Measurements from ENCODE around the gene DUOXA2.

DUOXA2 gene

DNA sequence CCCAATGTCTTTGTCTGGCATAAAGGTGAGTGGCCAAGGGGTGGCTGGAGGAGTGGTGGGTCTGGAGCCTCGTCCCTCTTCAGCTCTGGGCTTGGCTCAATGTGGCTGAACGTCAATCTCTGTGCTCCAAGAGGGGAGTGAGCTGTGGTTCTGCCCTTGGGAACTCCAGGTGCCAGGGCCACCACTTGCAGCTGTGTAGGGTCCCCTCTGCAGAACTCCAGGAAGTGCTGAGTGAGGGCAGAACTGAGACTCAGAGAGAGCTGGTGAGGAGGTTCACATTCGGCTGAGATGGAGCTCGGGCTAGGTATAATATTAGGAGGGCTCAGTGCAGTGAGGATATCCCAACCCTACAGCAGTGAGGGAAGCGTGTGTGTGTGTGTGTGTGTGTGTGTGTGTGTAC lies 27.3 kb downstream of the DUOXA2 start:
- Mint-ChIP-seq H3K27ac (no peak overlapping the region), H3K9me3 (no peaks in the 10 kb centered on the region), H3K4me3 (no peak overlapping the region), H3K27me3 (ENCODE audit: low read depth) (peaks cover 4% of the 10 kb centered on the region), H3K36me3 (ENCODE audit: low read depth) (no peaks in the 10 kb centered on the region), H3K4me1 (ENCODE audit: low read depth) (no peaks in the 10 kb centered on the region)
- DNase-seq (ENCODE audit: low spot score) = no peak

DNA sequence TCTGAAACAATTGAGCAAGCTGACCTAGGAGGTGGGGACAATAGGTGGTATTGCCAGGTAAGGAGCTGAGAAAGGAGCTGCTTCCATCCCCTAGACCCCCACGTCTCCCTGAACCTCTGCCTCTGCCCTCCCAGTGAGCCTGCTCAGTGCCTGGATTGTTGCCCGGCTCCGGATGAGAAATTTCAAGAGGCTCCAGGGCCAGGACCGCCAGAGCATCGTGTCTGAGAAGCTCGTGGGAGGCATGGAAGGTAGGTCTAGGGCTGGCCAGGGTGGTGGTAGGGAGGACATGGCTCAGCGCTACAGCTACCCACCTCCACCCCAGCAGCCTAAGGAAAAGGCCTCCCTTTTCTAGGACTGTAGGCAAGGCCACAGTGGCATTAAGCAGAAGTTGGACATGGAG lies 28.9 kb downstream of the DUOXA2 start:
- no peaks in the 10 kb centered on the region for H3K27me3 Mint-ChIP-seq (ENCODE audit: low read depth)
- no peaks in the 10 kb centered on the region for H3K4me1 Mint-ChIP-seq (ENCODE audit: low read depth)
- no peaks in the 10 kb centered on the region for H3K36me3 Mint-ChIP-seq (ENCODE audit: low read depth)
- no peak for DNase-seq (ENCODE audit: low spot score)
- no peaks in the 10 kb centered on the region for H3K9me3 Mint-ChIP-seq
- no peak overlapping the region for H3K4me3 Mint-ChIP-seq
- no peak overlapping the region for H3K27ac Mint-ChIP-seq

DNA sequence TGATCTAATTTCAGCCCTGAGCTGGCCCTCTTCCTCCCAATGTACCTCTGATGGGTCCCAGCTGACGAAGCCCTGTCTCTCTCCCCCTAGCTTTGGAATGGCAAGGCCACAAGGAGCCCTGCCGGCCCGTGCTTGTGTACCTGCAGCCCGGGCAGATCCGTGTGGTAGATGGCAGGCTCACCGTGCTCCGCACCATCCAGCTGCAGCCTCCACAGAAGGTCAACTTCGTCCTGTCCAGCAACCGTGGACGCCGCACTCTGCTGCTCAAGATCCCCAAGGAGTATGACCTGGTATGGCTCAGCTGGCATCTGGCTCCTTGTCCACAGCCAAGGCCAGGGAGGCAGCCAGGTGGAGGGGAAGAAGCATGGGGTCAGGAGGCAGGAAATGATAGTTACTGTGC lies 29.8 kb downstream of the DUOXA2 start:
- Mint-ChIP-seq H3K36me3 (ENCODE audit: low read depth) (no peaks in the 10 kb centered on the region), H3K4me1 (ENCODE audit: low read depth) (no peaks in the 10 kb centered on the region), H3K9me3 (no peaks in the 10 kb centered on the region), H3K4me3 (no peak overlapping the region), H3K27me3 (ENCODE audit: low read depth) (no peaks in the 10 kb centered on the region), H3K27ac (no peak overlapping the region)
- no peak for DNase-seq (ENCODE audit: low spot score)

DNA sequence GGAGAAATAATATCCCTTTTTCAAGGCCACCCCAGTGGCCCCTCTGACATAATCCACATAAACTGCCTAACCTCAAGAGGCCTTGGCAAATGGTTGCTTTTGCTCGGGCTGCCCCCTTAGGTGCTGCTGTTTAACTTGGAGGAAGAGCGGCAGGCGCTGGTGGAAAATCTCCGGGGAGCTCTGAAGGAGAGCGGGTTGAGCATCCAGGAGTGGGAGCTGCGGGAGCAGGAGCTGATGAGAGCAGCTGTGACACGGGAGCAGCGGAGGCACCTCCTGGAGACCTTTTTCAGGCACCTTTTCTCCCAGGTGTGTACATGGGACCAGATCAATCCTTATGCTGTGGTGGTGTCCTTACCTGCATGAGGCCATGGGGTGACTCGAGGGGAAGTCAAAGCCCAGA lies 30.6 kb downstream of the DUOXA2 start:
- H3K9me3 Mint-ChIP-seq = no peaks in the 10 kb centered on the region
- no peaks in the 10 kb centered on the region for H3K36me3 Mint-ChIP-seq (ENCODE audit: low read depth)
- H3K4me1 Mint-ChIP-seq (ENCODE audit: low read depth) = no peaks in the 10 kb centered on the region
- H3K27ac Mint-ChIP-seq = no peak overlapping the region
- no peak for DNase-seq (ENCODE audit: low spot score)
- no peaks in the 10 kb centered on the region for H3K27me3 Mint-ChIP-seq (ENCODE audit: low read depth)
- H3K4me3 Mint-ChIP-seq = no peak overlapping the region

DNA sequence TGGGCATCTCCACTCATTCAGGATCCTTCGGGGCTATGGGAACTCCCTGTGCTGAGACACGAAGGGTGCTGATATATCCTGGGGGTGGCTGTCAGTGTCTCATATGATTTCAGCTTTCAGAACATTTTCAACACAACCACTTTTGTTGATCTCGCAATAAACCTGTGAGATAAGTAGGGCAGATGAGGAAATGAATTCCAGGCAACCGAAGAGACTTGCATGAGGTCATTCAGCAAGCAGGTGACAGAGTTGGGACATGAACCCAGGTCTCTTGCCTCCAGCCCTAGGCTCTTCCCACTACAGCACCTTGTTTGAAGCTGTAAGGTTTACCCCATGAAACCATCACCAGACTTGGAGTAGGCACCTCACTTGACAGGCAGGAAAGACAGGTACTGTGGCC lies 32.3 kb downstream of the DUOXA2 start:
- no peak for DNase-seq (ENCODE audit: low spot score)
- Mint-ChIP-seq H3K4me3 (no peak overlapping the region), H3K27me3 (ENCODE audit: low read depth) (no peaks in the 10 kb centered on the region), H3K9me3 (no peaks in the 10 kb centered on the region), H3K4me1 (ENCODE audit: low read depth) (no peaks in the 10 kb centered on the region), H3K27ac (no peak overlapping the region), H3K36me3 (ENCODE audit: low read depth) (peaks cover 3% of the 10 kb centered on the region)

DNA sequence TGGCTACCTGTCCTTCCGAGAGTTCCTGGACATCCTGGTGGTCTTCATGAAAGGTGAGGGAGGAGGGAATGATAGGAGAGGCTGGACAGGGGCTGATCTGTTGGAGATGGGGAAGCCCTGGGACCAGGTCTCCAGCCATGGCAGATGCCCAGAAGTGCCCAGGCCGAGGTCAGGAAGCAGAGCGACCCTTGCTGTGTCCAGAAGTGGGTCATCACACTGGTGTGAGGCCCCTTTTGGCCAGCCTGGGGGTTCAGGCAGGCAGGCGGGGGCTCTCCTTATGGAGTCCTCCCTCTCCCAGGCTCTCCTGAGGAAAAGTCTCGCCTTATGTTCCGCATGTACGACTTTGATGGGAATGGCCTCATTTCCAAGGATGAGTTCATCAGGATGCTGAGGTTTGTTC lies 33.5 kb downstream of the DUOXA2 start:
- H3K27ac Mint-ChIP-seq = no peak overlapping the region
- H3K4me3 Mint-ChIP-seq = no peak overlapping the region
- no peaks in the 10 kb centered on the region for H3K4me1 Mint-ChIP-seq (ENCODE audit: low read depth)
- no peak for DNase-seq (ENCODE audit: low spot score)
- no peaks in the 10 kb centered on the region for H3K27me3 Mint-ChIP-seq (ENCODE audit: low read depth)
- H3K36me3 Mint-ChIP-seq (ENCODE audit: low read depth) = peaks cover 8% of the 10 kb centered on the region
- H3K9me3 Mint-ChIP-seq = no peaks in the 10 kb centered on the region

DNA sequence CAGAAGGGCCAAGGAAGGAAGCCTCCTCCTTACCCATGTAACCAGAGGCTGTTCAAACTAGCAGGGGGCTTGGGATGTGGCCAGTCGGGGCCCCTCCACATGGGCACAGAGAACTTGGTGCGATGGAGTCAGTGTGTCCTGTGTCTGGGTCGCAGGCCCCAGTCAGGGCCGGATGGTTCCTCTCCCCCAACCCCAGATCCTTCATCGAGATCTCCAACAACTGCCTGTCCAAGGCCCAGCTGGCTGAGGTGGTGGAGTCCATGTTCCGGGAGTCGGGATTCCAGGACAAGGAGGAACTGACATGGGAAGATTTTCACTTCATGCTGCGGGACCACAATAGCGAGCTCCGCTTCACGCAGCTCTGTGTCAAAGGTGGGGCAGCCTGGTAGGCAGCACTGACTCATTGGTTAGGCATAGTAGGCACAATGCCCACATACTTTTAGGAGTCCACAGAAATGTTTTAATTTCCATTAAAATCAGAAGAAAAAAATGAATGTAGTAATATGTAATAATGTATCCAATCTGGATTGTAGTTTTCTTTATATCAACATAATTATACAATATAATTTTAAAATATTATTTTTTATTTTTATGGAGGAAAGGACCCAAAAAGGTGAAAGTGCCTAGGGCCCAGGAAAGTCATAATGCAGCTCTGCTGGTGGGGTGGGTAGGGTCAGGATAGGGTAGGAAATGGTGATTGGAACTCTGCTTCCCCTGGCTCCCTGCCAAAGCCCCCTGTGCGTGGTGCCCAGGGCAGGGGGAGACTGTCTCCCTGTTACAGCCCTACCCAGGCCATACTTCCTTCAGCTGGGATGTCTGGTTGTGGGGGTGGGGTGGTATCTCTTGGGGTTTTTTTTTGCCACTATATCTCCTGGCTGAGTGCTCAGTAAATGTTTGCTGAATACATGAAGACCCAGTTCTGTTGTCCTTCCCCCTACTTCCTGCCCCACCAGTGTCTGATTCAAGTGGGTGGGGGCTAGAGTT lies 34.2 kb downstream of the DUOXA2 start:
- Mint-ChIP-seq H3K36me3 (ENCODE audit: low read depth) (peaks cover 8% of the 10 kb centered on the region), H3K4me3 (no peak overlapping the region), H3K27ac (no peak overlapping the region), H3K9me3 (no peaks in the 10 kb centered on the region), H3K27me3 (ENCODE audit: low read depth) (no peaks in the 10 kb centered on the region), H3K4me1 (ENCODE audit: low read depth) (no peaks in the 10 kb centered on the region)
- DNase-seq (ENCODE audit: low spot score) = no peak

DNA sequence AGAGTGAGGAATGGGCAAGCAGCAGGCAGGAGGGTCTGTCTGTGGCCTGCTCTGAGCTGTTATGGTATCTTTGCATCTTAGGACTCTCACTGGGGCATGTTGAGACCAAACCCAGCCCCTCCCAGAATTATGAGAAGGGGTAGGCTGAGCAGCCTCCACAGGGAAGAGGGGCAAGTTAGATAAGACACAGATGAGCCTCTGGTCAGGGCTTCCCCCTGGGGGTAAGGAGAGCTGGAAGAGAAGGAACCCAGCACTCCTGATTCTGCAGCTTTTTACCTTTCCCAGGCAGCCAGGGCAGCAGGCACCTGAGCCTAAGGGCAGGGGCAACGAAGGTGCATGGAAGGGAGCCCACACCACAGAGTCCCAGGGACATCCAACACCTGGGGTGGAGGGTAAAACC lies 34.9 kb downstream of the DUOXA2 start:
- Mint-ChIP-seq H3K9me3 (no peaks in the 10 kb centered on the region), H3K4me1 (ENCODE audit: low read depth) (no peaks in the 10 kb centered on the region), H3K27ac (no peak overlapping the region)

DNA sequence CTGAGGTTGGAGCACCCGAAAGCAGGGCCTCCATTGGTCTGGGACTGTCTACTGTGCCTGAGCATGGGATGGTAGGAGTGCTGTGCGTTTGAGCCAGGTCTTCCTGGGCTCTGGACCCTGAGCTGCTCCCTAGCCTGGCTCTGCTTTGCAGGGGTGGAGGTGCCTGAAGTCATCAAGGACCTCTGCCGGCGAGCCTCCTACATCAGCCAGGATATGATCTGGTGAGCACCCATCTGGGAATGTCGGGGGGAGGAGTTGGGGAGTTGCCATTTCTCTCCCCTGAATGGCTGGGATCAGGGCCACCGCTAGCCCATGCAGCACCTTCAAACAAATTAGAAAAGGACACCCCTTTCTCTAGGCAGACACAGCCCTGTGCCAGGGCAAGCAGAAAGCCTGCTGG lies 36.4 kb downstream of the DUOXA2 start:
- Mint-ChIP-seq H3K36me3 (ENCODE audit: low read depth) (peaks cover 8% of the 10 kb centered on the region), H3K27ac (no peak overlapping the region), H3K9me3 (no peaks in the 10 kb centered on the region), H3K27me3 (ENCODE audit: low read depth) (no peaks in the 10 kb centered on the region), H3K4me3 (no peak overlapping the region), H3K4me1 (ENCODE audit: low read depth) (no peaks in the 10 kb centered on the region)
- DNase-seq (ENCODE audit: low spot score) = no peak

More for the DNA sequence above, 34.9 kb downstream of the DUOXA2 start:
- peaks cover 8% of the 10 kb centered on the region for H3K36me3 Mint-ChIP-seq (ENCODE audit: low read depth)
- H3K4me3 Mint-ChIP-seq = no peak overlapping the region
- no peaks in the 10 kb centered on the region for H3K27me3 Mint-ChIP-seq (ENCODE audit: low read depth)
- no peak for DNase-seq (ENCODE audit: low spot score)

DNA sequence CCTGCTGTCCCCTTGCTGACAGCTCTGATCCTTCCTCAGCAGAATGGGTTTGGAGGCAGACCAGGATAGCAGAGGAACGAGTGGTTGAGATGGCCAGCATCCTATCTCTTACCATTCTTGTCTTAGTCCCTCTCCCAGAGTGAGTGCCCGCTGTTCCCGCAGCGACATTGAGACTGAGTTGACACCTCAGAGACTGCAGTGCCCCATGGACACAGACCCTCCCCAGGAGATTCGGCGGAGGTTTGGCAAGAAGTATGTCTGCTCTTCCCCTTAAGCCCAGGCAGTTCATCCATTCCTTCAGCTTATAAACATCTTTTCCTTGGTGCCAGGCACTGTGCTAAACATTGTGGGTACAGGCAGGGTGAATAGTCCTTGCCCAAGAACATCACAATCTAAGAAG lies 36.9 kb downstream of the DUOXA2 start:
- H3K27me3 Mint-ChIP-seq (ENCODE audit: low read depth) = no peaks in the 10 kb centered on the region
- no peak overlapping the region for H3K4me3 Mint-ChIP-seq
- H3K36me3 Mint-ChIP-seq (ENCODE audit: low read depth) = peaks cover 8% of the 10 kb centered on the region
- DNase-seq (ENCODE audit: low spot score) = no peak
- H3K4me1 Mint-ChIP-seq (ENCODE audit: low read depth) = no peaks in the 10 kb centered on the region
- no peak overlapping the region for H3K27ac Mint-ChIP-seq
- no peaks in the 10 kb centered on the region for H3K9me3 Mint-ChIP-seq

DNA sequence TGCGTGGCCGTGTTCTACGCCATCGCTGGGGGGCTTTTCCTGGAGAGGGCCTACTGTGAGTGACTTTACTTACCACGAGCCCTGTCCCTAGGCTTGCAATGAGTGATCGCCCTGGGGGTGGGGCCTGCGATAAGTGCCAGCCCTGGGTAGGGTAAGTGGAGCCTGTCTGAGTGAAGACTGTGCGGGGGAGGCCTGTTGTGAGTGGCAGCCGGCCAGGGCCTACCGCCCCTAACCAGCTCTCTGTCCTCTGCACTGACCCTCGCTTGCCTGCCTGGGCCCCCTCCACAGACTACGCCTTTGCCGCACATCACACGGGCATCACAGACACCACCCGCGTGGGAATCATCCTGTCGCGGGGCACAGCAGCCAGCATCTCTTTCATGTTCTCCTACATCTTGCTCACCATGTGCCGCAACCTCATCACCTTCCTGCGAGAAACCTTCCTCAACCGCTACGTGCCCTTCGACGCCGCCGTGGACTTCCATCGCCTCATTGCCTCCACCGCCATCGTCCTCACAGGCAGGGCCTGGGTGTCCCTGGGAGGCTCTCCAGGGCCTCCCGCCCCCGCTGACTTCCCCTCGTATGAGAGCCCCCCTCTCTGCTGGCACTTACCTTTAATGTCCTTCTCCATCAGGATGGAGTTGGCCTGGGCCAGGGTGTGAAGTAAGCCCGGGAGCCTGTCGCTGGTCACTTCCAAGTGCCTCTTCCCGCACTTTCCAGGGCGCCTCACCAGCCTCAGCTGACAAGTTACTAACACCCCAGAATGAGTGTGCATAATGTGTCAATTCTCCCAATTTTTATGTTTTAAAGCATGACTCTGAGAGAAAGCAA lies 38.1 kb downstream of the DUOXA2 start:
- Mint-ChIP-seq H3K36me3 (ENCODE audit: low read depth) (peaks cover 8% of the 10 kb centered on the region), H3K27me3 (ENCODE audit: low read depth) (no peaks in the 10 kb centered on the region), H3K9me3 (no peaks in the 10 kb centered on the region), H3K27ac (no peak overlapping the region), H3K4me3 (no peak overlapping the region), H3K4me1 (ENCODE audit: low read depth) (peaks cover 5% of the 10 kb centered on the region)
- no peak for DNase-seq (ENCODE audit: low spot score)

DNA sequence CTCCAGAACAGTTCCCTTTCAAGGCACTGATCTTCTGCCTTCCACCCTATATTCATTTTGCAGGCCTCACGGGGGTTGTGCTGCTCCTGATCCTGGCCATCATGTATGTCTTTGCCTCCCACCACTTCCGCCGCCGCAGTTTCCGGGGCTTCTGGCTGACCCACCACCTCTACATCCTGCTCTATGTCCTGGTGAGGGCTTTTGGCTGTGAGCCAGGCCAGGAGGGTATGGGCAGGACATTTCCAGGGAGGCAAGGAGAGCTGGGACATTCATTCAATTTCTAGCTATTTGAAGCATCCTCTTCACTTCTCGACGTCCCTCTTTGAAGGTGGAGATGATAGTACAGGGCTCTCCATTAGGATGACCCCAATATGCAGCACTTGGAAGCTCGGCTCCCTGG lies 41.6 kb downstream of the DUOXA2 start:
- no peak for DNase-seq (ENCODE audit: low spot score)
- Mint-ChIP-seq H3K4me1 (ENCODE audit: low read depth) (peaks cover 16% of the 10 kb centered on the region), H3K9me3 (no peaks in the 10 kb centered on the region), H3K36me3 (ENCODE audit: low read depth) (peaks cover 9% of the 10 kb centered on the region), H3K27ac (no peak overlapping the region), H3K27me3 (ENCODE audit: low read depth) (no peaks in the 10 kb centered on the region), H3K4me3 (no peak overlapping the region)

DNA sequence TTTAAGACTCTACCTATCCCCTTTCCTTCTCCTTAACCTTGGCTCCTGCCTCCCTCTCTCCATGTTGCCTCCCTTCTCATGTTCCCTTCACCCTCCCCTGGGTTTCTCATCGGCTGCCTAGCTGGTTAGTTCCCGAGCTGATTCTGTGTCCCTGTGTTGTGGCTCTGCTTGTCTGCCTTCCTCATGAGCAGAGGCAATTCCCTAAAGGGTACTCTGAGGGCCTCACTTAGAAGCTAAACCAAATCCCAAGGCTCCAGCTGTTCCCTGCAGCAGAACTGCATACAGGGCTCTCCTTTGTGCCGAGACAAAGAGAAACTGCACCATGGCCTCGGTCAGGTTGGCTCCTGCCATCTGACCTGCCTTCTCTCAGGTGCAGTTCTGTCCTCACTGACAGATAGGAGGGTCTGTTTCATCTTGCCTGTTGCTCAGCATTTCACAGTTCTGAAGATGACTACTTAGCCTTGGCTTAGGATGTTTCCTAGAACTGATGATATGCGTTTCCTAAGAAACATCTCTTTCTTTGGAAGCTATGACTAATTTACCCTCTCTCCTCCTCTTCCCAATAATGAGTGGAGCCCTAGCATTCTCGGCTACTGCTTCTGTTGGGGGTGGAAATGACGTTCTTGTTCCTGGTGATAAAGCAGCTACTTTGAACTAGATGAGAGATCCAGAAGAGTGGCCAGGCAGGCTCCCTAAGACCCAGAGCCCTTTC lies 42.8 kb downstream of the DUOXA2 start:
- no peak overlapping the region for H3K4me3 Mint-ChIP-seq

DNA sequence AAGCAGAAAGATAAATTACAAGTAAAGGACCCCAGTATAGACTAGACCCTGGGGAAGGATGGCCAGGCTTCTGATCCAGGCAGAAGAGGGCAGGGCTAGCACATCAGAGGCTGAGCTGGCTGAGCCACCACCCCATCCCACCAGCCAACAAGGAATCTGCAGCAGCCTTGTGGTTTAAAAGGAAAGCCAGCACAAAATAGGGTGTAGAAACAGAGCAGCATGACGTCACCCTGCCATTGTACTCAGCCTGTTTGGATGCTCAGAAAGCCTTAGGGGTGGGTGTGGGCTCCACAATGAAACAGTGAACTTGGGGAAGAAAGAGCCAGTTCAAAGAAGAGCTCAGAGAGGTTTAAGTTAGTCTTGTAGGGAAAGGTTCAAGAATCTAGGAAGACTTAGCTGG lies 43.8 kb downstream of the DUOXA2 start:
- peaks cover 1% of the 10 kb centered on the region for H3K36me3 Mint-ChIP-seq (ENCODE audit: low read depth)
- peaks cover 18% of the 10 kb centered on the region for H3K4me1 Mint-ChIP-seq (ENCODE audit: low read depth)
- H3K4me3 Mint-ChIP-seq = no peak overlapping the region
- no peaks in the 10 kb centered on the region for H3K27me3 Mint-ChIP-seq (ENCODE audit: low read depth)
- DNase-seq (ENCODE audit: low spot score) = peak; percentile 30
- peak overlapping the region; percentile 46 for H3K27ac Mint-ChIP-seq
- no peaks in the 10 kb centered on the region for H3K9me3 Mint-ChIP-seq

More for the DNA sequence above, 42.8 kb downstream of the DUOXA2 start:
- no peak for DNase-seq (ENCODE audit: low spot score)
- Mint-ChIP-seq H3K9me3 (no peaks in the 10 kb centered on the region), H3K27ac (peak overlapping the region; percentile 66), H3K4me1 (ENCODE audit: low read depth) (peaks cover 16% of the 10 kb centered on the region), H3K27me3 (ENCODE audit: low read depth) (no peaks in the 10 kb centered on the region), H3K36me3 (ENCODE audit: low read depth) (peaks cover 6% of the 10 kb centered on the region)

Measured in T-helper 2 cell treated with Interferon-gamma antibody and Interleukin-4, amounts not matched to agents 5 μg/mL and 100 μg/mL, for 36 hours (primary cell).